Left lung (tissue), 10 donors: ENCODE measurements around the gene NTHL1. TPM values are rescaled to one million over a fixed set of nuclear protein-coding genes. Genes with fewer than 3 reads are reported as not detected.

ENCODE experiments used
- ATAC-seq: fragments of 200-7000 bp; cut with Tn5 transposase; one replicate; pipeline ENCODE4 v1.9.1; 2020; ENCODE audit warnings: moderate library complexity
- DNase-seq, 4 donors: peaks; one replicate each; pipeline ENCODE4 v3.0.0-alpha.2; 2013 to 2020
- H3K27ac ChIP-seq, 2 donors: fragments of 200-600 bp; sonication (generic) in 1 of 2; one replicate each; pipeline versions ENCODE4 v1.5.0 to v1.8.0; 2020 to 2021
- H3K27me3 ChIP-seq, 2 donors: fragments of 200-600 bp; sonication (generic) in 1 of 2; one replicate each; pipeline versions ENCODE4 v1.5.0 to v1.8.0; 2020 to 2021
- H3K36me3 ChIP-seq, 2 donors: fragments of 200-600 bp; sonication (generic) in 1 of 2; one replicate each; pipeline versions ENCODE4 v1.5.0 to v1.8.0; 2020 to 2021
- H3K4me1 ChIP-seq, 2 donors: fragments of 200-600 bp; one replicate each; pipeline ENCODE4 v1.8.0; 2021
- H3K4me3 ChIP-seq, 2 donors: fragments of 200-600 bp; sonication (generic) in 1 of 2; one replicate each; pipeline versions ENCODE4 v1.5.0 to v1.8.0; 2020 to 2021; ENCODE audit warnings: mild to moderate bottlenecking in 1 of 2
- H3K9me3 ChIP-seq, 2 donors: fragments of 200-600 bp; sonication (generic) in 1 of 2; one replicate each; pipeline versions ENCODE4 v1.5.0 to v1.8.0; 2020 to 2021
- intact Hi-C, 2 donors: fragments of 100-400 bp; cut with DNase I; formaldehyde crosslinking; loops; one replicate each; pipeline versions ENCODE4 v1.11.2 to v1.14.2; 2022
- polyA plus RNA-seq, 6 donors: library from polyadenylated mRNA; unstranded; fragments of 120-200 nt; gene quantifications; one replicate each; pipeline ENCODE4 v1.2.1, GENCODE V29; 2013; ENCODE audit not compliant: insufficient read length in 6 of 6
- total RNA-seq, 2 donors: library from RNA; stranded (reverse); fragmentation: NEBNext Ultra II Directional; extraction: Animal tissue kit (Norgen Biotek cat#: 25700); gene quantifications; one replicate each; pipeline ENCODE4 v1.2.1, GENCODE V29; 2021
- TF ChIP-seq, protein P1 (sequence below), 2 donors: fragments of 200-600 bp; sonication (generic) in 1 of 2; IDR thresholded peaks; one replicate each; pipeline versions ENCODE4 v1.5.0 to v1.8.0; 2021; ENCODE audit warnings: antibody characterized with exemption in 2 of 2
- donor health status: DM: no; HTN: yes; CAD: no.
- donor health status: DM: no; HTN: no; CAD: no.

Gene NTHL1
- total and polyA plus RNA-seq, 8 donors: 19.4 to 30.0 (median 25.8) TPM

DNA sequence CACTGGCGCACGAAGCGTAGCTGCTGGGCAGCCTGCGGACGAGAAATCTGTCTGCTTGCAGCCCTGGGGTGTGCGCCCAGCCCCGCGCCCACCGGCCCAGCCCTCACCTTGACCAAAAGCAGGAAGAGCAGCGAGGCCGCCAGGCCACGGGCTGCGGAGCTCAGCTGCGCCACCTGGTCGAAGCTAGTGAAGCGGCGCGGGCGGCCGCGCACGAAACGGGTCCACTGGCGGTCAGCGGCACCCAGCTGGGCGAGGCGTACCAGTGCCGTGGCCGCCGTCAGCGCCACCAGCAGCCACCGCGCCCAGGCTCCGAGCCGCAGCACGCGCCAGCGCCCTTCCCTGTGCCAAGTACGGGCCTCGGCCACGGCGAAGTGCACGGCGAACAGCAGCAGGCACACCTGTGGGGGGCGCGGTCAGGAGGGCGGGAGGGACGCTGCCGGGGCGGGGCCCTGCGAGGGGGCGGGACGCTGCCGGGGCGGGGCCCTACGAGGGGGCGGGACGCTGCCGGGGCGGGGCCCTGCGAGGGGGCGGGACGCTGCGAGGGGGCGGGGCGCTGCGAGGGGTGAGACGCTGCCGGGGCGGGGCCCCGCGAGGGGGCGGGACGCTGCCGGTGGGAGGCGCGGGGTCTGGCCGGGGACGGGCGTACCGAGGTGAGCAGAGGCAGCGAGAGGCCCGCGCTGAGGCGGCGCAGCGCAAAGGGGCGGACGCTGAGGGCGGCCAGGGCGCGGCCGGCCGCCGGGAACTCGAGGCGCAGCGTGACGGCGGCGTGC is 43.3 kb upstream of the NTHL1 start:
- TF ChIP-seq, protein P1, sequence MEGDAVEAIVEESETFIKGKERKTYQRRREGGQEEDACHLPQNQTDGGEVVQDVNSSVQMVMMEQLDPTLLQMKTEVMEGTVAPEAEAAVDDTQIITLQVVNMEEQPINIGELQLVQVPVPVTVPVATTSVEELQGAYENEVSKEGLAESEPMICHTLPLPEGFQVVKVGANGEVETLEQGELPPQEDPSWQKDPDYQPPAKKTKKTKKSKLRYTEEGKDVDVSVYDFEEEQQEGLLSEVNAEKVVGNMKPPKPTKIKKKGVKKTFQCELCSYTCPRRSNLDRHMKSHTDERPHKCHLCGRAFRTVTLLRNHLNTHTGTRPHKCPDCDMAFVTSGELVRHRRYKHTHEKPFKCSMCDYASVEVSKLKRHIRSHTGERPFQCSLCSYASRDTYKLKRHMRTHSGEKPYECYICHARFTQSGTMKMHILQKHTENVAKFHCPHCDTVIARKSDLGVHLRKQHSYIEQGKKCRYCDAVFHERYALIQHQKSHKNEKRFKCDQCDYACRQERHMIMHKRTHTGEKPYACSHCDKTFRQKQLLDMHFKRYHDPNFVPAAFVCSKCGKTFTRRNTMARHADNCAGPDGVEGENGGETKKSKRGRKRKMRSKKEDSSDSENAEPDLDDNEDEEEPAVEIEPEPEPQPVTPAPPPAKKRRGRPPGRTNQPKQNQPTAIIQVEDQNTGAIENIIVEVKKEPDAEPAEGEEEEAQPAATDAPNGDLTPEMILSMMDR (IDR thresholded peaks at IDR 0.05): no peak
- Histone ChIP-seq H3K27ac (peak overlapping the region in 1 of 2 donors; percentile 64), H3K36me3 (peaks cover 0 to 91% of the 10 kb centered on the region in 2 donors), H3K9me3 (no peaks in the 10 kb centered on the region), H3K27me3 (no peaks in the 10 kb centered on the region), H3K4me3 (peak overlapping the region in 1 of 2 donors; percentile 14), H3K4me1 (peaks cover 0 to 7% of the 10 kb centered on the region in 2 donors)
- intact Hi-C loops: no loop called here
- ATAC-seq (peak; percentile 88), DNase-seq (peak in 3 of 4 donors; percentile 75 to 92 (median 76))

DNA sequence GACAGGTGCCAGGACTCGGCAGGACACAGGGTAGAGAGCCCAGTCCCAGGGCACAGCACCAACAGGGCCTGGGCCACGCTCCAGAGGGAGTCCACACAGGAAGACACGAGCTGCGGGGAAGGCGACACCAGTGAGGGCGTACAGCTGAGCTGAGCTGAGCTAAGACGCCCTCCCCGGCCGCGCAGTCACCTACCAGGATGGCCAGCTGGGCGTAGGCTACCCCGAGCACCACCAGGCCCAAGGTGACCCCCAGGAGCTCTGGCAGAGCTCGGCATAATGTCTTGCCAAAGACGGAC is 42.8 kb upstream of the NTHL1 start:
- H3K4me3 ChIP-seq: no peak overlapping the region
- no peaks in the 10 kb centered on the region for H3K9me3 ChIP-seq
- peak overlapping the region in 1 of 2 donors; percentile 41 for H3K27ac ChIP-seq
- TF ChIP-seq, protein P1 (IDR thresholded peaks at IDR 0.05): no peak
- intact Hi-C loops: no loop called here
- no peak for ATAC-seq
- no peak for DNase-seq
- no peaks in the 10 kb centered on the region for H3K27me3 ChIP-seq
- H3K4me1 ChIP-seq: peaks cover 0 to 7% of the 10 kb centered on the region in 2 donors
- peaks cover 0 to 91% of the 10 kb centered on the region in 2 donors for H3K36me3 ChIP-seq

DNA sequence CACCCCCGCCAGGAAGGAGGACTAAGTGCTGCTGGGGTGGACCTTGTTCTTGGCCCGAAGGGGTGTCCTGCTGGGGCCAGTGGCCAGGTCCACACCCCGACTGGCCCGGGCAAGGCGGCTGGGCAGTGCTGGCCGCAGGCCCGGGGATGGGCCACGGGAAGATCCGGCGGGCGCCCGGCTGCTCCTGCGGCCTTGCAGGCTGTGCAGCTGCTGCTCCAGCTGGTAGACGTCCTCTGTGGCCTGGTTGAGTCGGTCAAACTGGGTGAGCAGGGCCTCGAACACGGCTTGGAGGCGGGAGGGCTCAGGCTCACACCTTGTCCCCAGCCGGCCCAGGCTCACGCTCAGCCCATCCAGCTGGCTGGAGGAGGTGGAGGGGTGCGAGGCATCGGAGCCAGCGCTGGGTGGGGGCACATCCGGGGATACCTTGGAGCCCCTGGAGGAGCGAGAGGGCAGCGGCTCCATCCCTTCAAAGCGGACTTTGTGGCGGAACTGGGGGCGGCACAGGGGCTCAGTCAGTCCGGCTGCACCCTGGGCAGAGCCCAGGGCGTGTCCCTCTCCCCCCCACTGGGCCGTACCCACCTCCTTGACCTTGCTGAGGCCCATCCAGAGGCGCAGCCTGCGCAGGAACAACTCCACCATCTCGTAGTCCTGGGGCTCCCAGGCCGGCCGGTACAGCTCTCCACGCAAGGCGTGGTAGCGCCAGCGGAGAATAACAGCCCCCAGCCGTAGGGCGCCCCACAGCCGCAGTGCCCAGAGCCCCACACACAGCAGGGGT is 42.3 kb upstream of the NTHL1 start:
- TF ChIP-seq, protein P1 (IDR thresholded peaks at IDR 0.05): no peak
- no peak for ATAC-seq
- H3K27me3 ChIP-seq: no peaks in the 10 kb centered on the region
- DNase-seq: no peak
- peak overlapping the region in 1 of 2 donors; percentile 41 for H3K27ac ChIP-seq
- H3K4me1 ChIP-seq: peaks cover 0 to 7% of the 10 kb centered on the region in 2 donors
- no peak overlapping the region for H3K4me3 ChIP-seq
- H3K36me3 ChIP-seq: peaks cover 0 to 91% of the 10 kb centered on the region in 2 donors
- intact Hi-C loops: no loop called here
- no peaks in the 10 kb centered on the region for H3K9me3 ChIP-seq

DNA sequence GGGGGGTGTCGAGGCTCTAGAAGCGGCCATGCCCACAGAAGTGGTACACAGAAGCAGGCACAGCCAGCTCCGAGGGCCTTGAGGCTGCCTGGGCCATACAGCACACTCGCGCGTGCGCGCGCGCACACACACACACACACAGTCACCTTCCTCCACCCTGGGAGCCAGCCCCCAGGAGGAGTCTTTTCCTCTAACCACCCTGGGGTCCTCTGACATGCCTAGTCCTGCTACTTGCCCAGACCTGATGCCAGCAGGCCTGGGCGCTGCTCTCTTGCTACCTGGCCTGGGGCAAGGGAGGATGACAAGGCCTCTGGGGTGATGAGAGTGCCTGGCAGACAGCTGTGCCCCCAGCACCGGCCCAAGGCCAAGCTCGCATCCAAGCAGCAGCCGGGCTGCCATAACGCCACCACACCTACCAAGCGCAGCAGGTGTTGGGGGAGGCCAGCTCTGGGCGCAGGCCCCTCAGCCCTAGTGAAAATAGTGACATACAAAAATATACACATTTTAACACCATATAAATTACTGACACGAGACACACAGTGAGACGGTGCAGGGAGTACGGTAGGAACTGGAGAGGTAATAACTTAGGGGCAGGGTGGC is 41.2 kb upstream of the NTHL1 start:
- no peak overlapping the region for H3K4me3 ChIP-seq
- H3K4me1 ChIP-seq: peaks cover 0 to 7% of the 10 kb centered on the region in 2 donors
- TF ChIP-seq, protein P1 (IDR thresholded peaks at IDR 0.05): no peak
- peaks cover 0 to 94% of the 10 kb centered on the region in 2 donors for H3K36me3 ChIP-seq
- intact Hi-C loops: no loop called here
- H3K27ac ChIP-seq: no peak overlapping the region
- no peaks in the 10 kb centered on the region for H3K27me3 ChIP-seq
- DNase-seq (no peak), ATAC-seq (no peak)
- no peaks in the 10 kb centered on the region for H3K9me3 ChIP-seq
